Osteoblast (primary cell): ENCODE data around the gene MUC5AC. TPM values are rescaled to one million over a fixed set of nuclear protein-coding genes. Genes with fewer than 3 reads are reported as not detected.
"Not testable (repeated sequence)": the region's sequence is repeated elsewhere in the genome, so short reads cannot be mapped to it uniquely, and the experiment has no call there.

Source experiments
- DNase-seq: peaks from one replicate; pipeline ENCODE4 v3.0.0; 2011; ENCODE audit warnings: low spot score, mixed read lengths; ENCODE audit not compliant: insufficient read length; ENCODE audit errors: missing footprints
- H2AFZ ChIP-seq: 2 replicates; pipeline ENCODE4 v1.6.0; 2011; ENCODE audit warnings: mild to moderate bottlenecking, low read length
- H3K27ac ChIP-seq: 2 replicates; pipeline ENCODE4 v1.5.1; 2011; ENCODE audit warnings: mild to moderate bottlenecking, low read depth, low read length, moderate library complexity
- H3K27me3 ChIP-seq: 2 replicates; pipeline ENCODE4 v1.6.0; 2012; ENCODE audit warnings: mild to moderate bottlenecking, control low read depth, inconsistent platforms, low read length, moderate library complexity; ENCODE audit not compliant: insufficient read depth
- H3K36me3 ChIP-seq: 2 replicates; pipeline ENCODE4 v1.5.1; 2011; ENCODE audit warnings: mild to moderate bottlenecking, low read length, control low read depth, moderate library complexity; ENCODE audit not compliant: insufficient read depth
- H3K4me1 ChIP-seq: 2 replicates; pipeline ENCODE4 v1.5.1; 2011; ENCODE audit warnings: mild to moderate bottlenecking, low read length, control low read depth, moderate library complexity; ENCODE audit not compliant: insufficient read depth
- H3K4me2 ChIP-seq: 2 replicates; pipeline ENCODE4 v1.6.0; 2011; ENCODE audit warnings: mild to moderate bottlenecking, low read length; ENCODE audit not compliant: insufficient read depth
- H3K4me3 ChIP-seq: fragments of 200-600 bp; sonication (generic); 3 replicates; pipeline ENCODE4 v1.5.1; 2012; ENCODE audit warnings: mild to moderate bottlenecking, low read length, inconsistent platforms; ENCODE audit not compliant: insufficient read depth
- H3K79me2 ChIP-seq: 2 replicates; pipeline ENCODE4 v1.6.0; 2012; ENCODE audit warnings: mild to moderate bottlenecking, low read length, control low read depth, inconsistent platforms; ENCODE audit not compliant: insufficient read depth
- H3K9me3 ChIP-seq: 2 replicates; pipeline ENCODE4 v1.5.1; 2011; ENCODE audit warnings: low read depth, low read length, control low read depth
- H4K20me1 ChIP-seq: 2 replicates; pipeline ENCODE4 v1.6.0; 2012; ENCODE audit warnings: mild to moderate bottlenecking, low read length, control low read depth; ENCODE audit not compliant: insufficient read depth
- total RNA-seq: library from RNA; depleted of rRNA; stranded (reverse); fragments of >200 nt; gene quantifications from 2 replicates; pipeline ENCODE4 v1.2.3, GENCODE V29; 2012
- TF ChIP-seq, protein P1 (sequence below): IDR thresholded peaks from 2 replicates; pipeline ENCODE4 v1.5.1; 2011; ENCODE audit warnings: mild to moderate bottlenecking, low read depth, low read length, moderate library complexity; ENCODE audit errors: extremely low read depth

MUC5AC gene
- total RNA-seq, 1 donor = not detected

DNA sequence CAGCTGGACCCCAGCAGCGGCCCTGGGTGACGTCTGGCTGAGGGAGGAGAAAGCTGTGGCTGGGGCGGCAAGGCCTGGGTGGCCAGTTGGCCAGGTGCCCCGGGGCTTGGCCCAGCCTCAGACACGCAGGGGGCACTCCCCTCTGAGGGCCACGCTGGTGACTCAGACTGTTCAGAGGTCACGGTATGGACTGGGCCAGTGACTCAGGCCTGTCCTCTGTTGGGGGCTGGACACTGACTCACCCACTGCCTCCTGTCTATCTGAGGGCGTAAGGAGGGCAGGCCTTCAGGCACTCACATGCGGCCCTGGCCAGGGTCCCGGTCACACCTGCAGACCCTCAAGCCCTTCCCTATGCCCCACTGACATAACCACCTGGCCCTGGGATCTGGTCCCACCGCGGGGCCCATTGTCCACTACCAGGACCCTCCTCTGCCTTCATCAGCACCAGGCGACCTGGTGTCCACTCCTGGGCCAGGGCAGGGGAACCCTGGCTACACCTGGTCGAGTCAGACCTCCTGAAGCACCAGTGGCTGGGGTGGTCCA is 3.7 kb upstream of the MUC5AC start:
- Histone ChIP-seq H3K27me3 (peaks cover 5% of the 10 kb centered on the region), H3K9me3 (no peaks in the 10 kb centered on the region), H3K79me2 (no peaks in the 10 kb centered on the region), H3K4me2 (peak overlapping the region; percentile 43), H3K4me1 (peaks cover 37% of the 10 kb centered on the region), H3K27ac (peak overlapping the region; percentile 92), H4K20me1 (no peaks in the 10 kb centered on the region), H3K36me3 (no peaks in the 10 kb centered on the region), H3K4me3 (no peak overlapping the region), H2AFZ (peak overlapping the region; percentile 51)
- DNase-seq = peak; percentile 100
- TF ChIP-seq, protein P1, sequence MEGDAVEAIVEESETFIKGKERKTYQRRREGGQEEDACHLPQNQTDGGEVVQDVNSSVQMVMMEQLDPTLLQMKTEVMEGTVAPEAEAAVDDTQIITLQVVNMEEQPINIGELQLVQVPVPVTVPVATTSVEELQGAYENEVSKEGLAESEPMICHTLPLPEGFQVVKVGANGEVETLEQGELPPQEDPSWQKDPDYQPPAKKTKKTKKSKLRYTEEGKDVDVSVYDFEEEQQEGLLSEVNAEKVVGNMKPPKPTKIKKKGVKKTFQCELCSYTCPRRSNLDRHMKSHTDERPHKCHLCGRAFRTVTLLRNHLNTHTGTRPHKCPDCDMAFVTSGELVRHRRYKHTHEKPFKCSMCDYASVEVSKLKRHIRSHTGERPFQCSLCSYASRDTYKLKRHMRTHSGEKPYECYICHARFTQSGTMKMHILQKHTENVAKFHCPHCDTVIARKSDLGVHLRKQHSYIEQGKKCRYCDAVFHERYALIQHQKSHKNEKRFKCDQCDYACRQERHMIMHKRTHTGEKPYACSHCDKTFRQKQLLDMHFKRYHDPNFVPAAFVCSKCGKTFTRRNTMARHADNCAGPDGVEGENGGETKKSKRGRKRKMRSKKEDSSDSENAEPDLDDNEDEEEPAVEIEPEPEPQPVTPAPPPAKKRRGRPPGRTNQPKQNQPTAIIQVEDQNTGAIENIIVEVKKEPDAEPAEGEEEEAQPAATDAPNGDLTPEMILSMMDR = no peak

DNA sequence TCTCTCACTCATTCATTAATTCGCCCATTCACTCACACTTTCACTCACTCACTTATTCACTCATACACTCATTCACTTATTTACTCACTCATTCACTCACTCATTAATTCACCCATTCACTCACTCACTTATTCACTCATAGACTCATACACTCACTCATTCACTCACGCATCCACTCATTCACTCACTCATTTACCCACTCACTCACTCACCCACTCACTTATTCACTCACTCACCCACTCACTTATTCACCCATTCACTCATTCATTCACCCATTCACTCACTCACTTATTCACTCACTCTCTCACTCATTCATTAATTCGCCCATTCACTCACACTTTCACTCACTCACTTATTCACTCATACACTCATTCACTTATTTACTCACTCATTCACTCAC is 3.1 kb upstream of the MUC5AC start:
- not testable (repeated sequence) for DNase-seq, H2AFZ ChIP-seq, H4K20me1 ChIP-seq, H3K9me3 ChIP-seq, H3K27me3 ChIP-seq, H3K4me2 ChIP-seq, H3K4me3 ChIP-seq, H3K27ac ChIP-seq, H3K79me2 ChIP-seq, H3K36me3 ChIP-seq
- H3K4me1 ChIP-seq = peaks cover 37% of the 10 kb centered on the region

DNA sequence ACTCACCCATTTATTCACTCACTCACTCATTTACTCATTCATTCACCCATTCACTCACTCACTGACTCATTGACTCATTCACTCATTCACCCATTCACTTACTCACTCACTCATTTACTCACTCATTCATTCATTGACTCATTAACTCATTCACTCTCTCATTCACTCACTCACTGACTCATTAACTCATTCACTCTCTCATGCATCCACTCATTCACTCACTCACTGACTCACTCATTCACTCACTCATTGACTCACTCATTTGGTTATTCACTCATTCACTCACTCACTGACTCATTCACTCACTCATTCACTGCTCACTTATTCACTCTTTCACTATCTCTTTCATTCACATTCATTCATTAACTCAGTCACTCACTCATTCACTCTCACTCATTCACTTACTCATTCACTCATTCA is 2.5 kb upstream of the MUC5AC start:
- TF ChIP-seq, protein P1 = no peak
- H2AFZ ChIP-seq = no peak overlapping the region
- no peak overlapping the region for H3K4me3 ChIP-seq
- DNase-seq = no peak
- peaks cover 5% of the 10 kb centered on the region for H3K27me3 ChIP-seq
- no peaks in the 10 kb centered on the region for H3K79me2 ChIP-seq
- no peaks in the 10 kb centered on the region for H3K36me3 ChIP-seq
- H3K27ac ChIP-seq = no peak overlapping the region
- peaks cover 37% of the 10 kb centered on the region for H3K4me1 ChIP-seq
- no peaks in the 10 kb centered on the region for H3K9me3 ChIP-seq
- no peaks in the 10 kb centered on the region for H4K20me1 ChIP-seq
- no peak overlapping the region for H3K4me2 ChIP-seq

DNA sequence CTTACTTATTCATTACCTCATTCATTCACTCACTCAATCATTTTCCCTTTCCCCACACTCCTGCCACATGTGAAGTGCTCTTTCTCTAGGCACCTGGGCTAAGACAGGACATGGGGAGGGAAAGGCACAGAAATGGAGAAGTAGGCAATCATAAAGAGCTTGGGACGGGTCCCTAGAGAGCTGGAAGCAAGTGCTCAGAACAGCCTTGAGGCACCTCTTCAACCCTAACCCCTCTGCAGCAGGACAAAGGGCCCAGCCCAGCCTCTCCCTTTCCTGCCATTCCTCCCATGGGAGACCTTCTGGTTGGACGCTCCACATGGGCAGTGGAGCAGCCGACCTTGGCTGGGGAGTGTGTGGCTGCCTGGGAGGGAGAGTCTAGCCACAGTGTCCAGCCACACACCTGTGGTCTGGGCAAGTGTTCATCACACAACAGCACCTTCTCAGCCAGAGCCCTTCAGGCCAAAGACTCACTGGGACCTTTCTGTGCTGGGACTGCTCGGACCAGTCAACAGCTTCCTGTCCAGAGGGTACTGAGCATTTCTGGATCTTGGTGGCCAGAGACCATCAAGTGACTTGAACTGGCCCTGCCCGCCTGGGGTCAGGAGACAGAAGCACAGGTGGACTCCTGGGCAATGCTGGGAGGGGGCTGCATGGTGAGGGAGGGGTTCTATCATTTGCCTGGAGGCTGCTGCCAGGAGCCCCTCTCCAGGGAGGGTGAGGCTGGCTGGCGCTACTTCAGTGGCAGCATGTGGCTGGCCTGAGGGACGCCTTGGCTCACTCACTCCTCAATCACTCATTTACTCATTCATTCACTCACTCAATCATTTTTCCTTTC is 1.0 kb upstream of the MUC5AC start:
- TF ChIP-seq, protein P1 = no peak
- no peaks in the 10 kb centered on the region for H3K9me3 ChIP-seq
- H3K4me2 ChIP-seq = no peak overlapping the region

More for the DNA sequence above, 1.0 kb upstream of the MUC5AC start:
- H4K20me1 ChIP-seq = no peaks in the 10 kb centered on the region
- no peaks in the 10 kb centered on the region for H3K79me2 ChIP-seq
- no peak overlapping the region for H3K27ac ChIP-seq
- DNase-seq = peak; percentile 65
- H2AFZ ChIP-seq = no peak overlapping the region
- peaks cover 26% of the 10 kb centered on the region for H3K4me1 ChIP-seq
- H3K36me3 ChIP-seq = no peaks in the 10 kb centered on the region
- peaks cover 5% of the 10 kb centered on the region for H3K27me3 ChIP-seq
- H3K4me3 ChIP-seq = no peak overlapping the region
